Activated CD4-positive, alpha-beta T cell treated with anti-CD3 and anti-CD28 coated beads, Interleukin-2, amount 50 U/mL, for 24 hours (primary cell): Measurements from ENCODE around the gene TPCN1.

Experiments
- DNase-seq, 2 donors: peaks; one replicate each; pipeline ENCODE4 v3.0.0-alpha.2; 2020; ENCODE audit warnings: low read depth in 1 of 2, low spot score in 1 of 2

Gene TPCN1

GRCh38 chr12:113222730-113223531 lies 1.7 kb downstream of the TPCN1 start:
- no peak for DNase-seq

GRCh38 chr12:113224955-113225354 lies 3.7 kb downstream of the TPCN1 start:
- no peak for DNase-seq

- no peak for DNase-seq
Observed at GRCh38 chr12:113226696-113227568, 5.7 kb downstream of the TPCN1 start.

- DNase-seq = no peak
Observed at GRCh38 chr12:113227686-113228391, 6.6 kb downstream of the TPCN1 start.

GRCh38 chr12:113228394-113229028 lies 7.2 kb downstream of the TPCN1 start:
- DNase-seq = no peak

GRCh38 chr12:113230315-113231234 lies 9.3 kb downstream of the TPCN1 start:
- no peak for DNase-seq

GRCh38 chr12:113231235-113232088 lies 10.2 kb downstream of the TPCN1 start:
- no peak for DNase-seq

- DNase-seq = no peak
Observed at GRCh38 chr12:113232089-113232839, 11.0 kb downstream of the TPCN1 start.

GRCh38 chr12:113232840-113233585 lies 11.7 kb downstream of the TPCN1 start:
- DNase-seq = peak; percentile 18 to 50

- no peak for DNase-seq
Observed at GRCh38 chr12:113233967-113234366, 12.7 kb downstream of the TPCN1 start.

GRCh38 chr12:113234483-113234882 lies 13.2 kb downstream of the TPCN1 start:
- no peak for DNase-seq

- DNase-seq = no peak
Observed at GRCh38 chr12:113235976-113236375, 14.7 kb downstream of the TPCN1 start.

- DNase-seq = no peak
Observed at GRCh38 chr12:113236539-113237399, 15.5 kb downstream of the TPCN1 start.

GRCh38 chr12:113237748-113238147 lies 16.5 kb downstream of the TPCN1 start:
- no peak for DNase-seq

GRCh38 chr12:113238309-113238708 lies 17.0 kb downstream of the TPCN1 start:
- no peak for DNase-seq

- DNase-seq = no peak
Observed at GRCh38 chr12:113239288-113239771, 18.1 kb downstream of the TPCN1 start.
